NCI-H748 (cell line): Measurements from ENCODE around the gene UBE2G1.
"Not testable (repeated sequence)": the region's sequence is repeated elsewhere in the genome, so short reads cannot be mapped to it uniquely, and the experiment has no call there.

Source experiments
- DNase-seq: peaks from one replicate; lab custom pipeline; 2025; ENCODE audit not compliant: unreplicated experiment; lab: John Stamatoyannopoulos, UW

UBE2G1 gene

GRCh38 chr17:4307179-4307930 is 59.1 kb downstream of the UBE2G1 start:
- no peak for DNase-seq

- DNase-seq = no peak
Measured at GRCh38 chr17:4305224-4305623, 61.3 kb downstream of the UBE2G1 start.

GRCh38 chr17:4304417-4305027 is 62.0 kb downstream of the UBE2G1 start:
- peak; percentile 47 for DNase-seq

- no peak for DNase-seq
Measured at GRCh38 chr17:4301066-4301465, 65.4 kb downstream of the UBE2G1 start.

DNA sequence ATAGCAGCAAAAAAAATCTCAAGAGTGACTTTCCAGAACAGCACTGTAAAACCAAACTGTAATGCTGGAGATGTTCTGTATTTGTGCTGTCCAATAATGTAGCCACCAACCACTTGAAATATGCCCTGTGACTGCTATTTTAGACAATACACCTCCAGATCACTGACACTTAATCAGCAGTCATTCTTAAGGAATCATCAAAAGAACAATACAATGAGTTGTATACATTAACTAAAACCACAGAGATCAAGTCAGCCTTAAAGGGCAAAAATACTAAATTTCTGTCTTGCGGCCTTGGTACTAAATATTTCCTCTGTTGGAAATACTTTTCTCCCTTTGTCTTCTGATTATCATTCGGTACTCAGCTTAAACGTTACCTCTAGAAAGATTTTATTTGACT is 69.1 kb downstream of the UBE2G1 start:
- DNase-seq = no peak

DNA sequence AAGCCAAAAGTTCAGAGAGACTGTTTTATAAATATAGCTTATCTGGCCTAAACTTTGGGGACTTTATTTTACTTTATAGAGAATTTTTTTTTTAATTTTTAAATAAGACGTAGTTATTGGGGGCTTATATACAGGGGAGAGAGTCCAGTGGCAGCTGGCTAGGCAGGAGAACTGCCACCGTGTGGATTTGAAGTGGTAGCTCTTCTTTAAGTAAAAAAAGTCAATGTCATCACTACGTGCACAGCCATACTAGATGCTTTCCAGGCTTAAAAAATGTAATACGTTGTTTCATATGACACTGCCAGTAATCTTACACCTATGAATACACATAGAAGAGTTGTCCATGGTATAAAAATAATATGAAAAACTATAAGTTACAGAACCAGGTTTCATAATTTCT is 70.8 kb downstream of the UBE2G1 start:
- no peak for DNase-seq

- no peak for DNase-seq
Measured at GRCh38 chr17:4293572-4293971, 72.9 kb downstream of the UBE2G1 start.

DNA sequence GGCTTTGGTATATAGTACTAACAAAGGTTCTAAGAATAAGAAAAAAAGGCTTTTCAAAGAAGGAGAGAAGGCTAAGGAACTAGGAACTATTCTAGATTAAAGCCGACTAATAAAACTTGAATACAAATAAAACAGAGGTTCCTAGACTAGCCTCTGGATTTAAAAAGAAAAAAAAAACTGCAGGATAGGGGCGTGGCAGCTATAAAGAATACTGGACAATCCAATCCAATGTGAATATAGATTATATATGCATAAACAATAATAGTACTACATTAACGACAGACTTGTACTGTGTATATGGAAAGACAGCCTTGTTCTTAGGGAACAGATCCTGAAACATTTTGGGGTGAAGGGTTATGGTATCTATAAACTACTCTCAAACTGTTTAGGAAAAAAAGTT is 78.8 kb downstream of the UBE2G1 start:
- no peak for DNase-seq

GRCh38 chr17:4276514-4276913 is 90.0 kb downstream of the UBE2G1 start:
- DNase-seq = no peak

DNA sequence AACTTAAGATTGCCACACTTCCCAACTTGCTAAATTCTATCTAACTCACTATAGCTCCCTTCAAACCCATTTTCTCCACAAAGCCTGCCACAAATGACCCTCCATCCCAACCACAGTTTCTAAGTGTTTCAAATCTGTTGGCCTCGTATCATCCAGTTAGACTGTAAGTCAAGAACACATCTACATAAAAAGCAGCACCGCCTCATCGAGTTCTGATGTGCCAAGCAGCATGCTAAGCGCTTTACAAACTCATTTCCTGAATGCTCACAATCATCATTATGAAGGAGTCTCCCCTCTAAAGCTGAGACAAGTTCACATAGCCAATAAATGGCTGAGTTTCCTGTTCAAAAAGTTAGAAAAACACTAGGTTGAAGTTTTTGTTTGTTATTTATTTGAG is 93.5 kb downstream of the UBE2G1 start:
- DNase-seq = no peak

- no peak for DNase-seq
Measured at GRCh38 chr17:4272213-4272971, 94.1 kb downstream of the UBE2G1 start.

GRCh38 chr17:4270736-4271135 is 95.7 kb downstream of the UBE2G1 start:
- no peak for DNase-seq

GRCh38 chr17:4269915-4270314 is 96.6 kb downstream of the UBE2G1 start:
- DNase-seq = no peak

DNA sequence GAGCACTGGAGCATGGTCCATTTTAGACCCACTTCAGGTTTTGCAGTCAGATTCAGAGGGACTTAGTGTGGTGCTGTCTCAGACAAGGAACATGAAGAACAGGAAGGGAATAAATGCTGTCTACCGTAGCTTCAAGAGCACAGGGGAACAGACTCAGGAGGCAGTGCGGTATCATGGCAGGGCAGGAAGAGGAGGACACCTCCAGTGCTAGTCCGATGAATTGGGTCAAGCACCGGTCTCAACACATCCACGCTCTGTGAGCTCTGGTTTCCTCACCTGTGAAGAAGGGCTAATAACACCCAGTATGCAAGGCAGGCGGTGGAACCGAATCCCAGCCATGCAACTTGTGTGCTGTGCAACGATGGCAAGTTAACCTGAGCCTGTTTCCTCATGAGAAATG is 99.1 kb downstream of the UBE2G1 start:
- no peak for DNase-seq

DNA sequence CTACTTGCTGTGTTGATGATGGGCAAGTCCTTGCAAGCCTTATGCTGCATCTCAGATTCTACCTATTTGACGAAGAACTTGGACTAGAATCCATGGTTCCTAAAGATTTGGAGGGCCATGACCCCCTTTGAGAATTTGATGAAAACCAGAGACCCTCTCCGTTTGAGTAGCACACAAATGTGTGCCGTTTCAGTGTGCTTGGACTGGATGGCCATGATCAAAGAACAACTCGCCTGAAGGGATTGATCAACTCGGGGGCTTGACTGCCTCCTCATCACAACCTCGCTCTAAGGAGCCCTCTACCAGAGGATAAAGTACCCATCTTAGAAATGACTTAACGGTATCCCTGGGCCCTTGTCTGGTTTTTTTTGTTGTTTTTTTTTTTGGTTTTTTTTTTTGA is 99.9 kb downstream of the UBE2G1 start:
- DNase-seq = no peak

GRCh38 chr17:4263282-4264215 is 102.9 kb downstream of the UBE2G1 start, which contains the start of gene ANKFY1:
Gene ANKFY1, minus strand, starts transcription at chr17:4263979. Its CDS starts 38 bp downstream, at chr17:4263941.
- DNase-seq = peak; percentile 97

DNA sequence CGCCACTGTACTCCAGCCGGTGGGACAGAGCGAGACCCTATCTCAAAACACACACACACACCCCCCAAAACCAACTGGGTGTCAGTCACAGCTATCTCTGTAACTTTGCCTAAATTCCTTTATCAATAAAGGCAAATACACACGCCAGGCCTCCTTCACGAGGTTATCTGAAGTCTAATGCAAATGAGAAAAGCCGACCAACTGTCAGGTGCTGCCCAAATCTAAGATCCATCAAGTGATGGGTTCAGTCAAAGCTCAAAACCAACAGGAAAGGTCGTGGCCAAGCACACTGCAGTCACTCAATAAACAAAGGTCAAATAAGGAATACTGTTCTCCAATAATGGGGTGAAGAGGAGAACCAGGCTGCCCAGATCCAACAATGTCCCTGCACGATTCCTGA is 103.8 kb downstream of the UBE2G1 start:
- no peak for DNase-seq

- DNase-seq = no peak
Measured at GRCh38 chr17:4261452-4261851, 105.0 kb downstream of the UBE2G1 start.

GRCh38 chr17:4258867-4259266 is 107.6 kb downstream of the UBE2G1 start:
- no peak for DNase-seq

DNA sequence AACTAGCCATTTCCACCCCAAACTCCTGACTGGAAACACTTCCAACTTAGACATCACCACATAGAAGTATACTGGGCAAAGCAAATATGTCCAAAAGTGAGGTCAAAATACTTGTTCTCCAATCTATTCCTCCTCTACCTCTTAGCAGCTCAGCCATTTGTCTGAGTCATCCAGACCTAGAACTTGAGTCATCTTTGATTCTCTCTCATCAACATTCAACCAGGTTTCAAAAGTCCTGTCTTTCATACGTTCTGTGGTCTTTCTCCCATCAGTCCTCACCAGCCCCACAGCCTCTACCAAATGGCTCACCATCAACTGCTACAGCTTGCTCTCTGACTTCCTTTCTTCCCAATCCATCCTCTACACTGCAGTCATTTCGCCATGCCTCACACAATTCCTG is 109.5 kb downstream of the UBE2G1 start:
- DNase-seq = no peak

DNA sequence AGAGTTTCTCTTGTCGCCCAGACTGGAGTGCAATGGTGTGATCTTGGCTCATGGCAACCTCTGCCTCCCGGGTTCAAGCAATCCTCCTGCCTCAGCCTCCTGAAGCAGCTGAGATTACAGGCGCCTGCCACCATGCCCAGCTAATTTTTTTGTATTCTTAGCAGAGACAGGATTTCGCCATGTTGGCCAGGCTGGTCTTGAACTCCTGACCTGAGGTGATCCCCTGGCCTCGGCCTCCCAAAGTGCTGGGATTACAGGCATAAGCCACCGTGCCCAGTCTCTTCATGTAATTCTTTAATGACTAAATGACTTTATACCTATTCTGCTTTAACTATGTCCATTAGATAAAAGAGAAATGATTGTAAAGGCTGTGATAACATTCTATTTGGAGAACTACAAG is 111.2 kb downstream of the UBE2G1 start:
- not testable (repeated sequence) for DNase-seq
